ENCODE measurements around the gene SLC44A4. TPM values are rescaled to one million over a fixed set of nuclear protein-coding genes. Genes with fewer than 3 reads are reported as not detected.
A peak's percentile ranks its signal among the peaks of the same experiment; 100 is the strongest.

SLC44A4 gene
- total and polyA plus RNA-seq, 11 donors = 0.07 TPM; not detected in 10

DNA sequence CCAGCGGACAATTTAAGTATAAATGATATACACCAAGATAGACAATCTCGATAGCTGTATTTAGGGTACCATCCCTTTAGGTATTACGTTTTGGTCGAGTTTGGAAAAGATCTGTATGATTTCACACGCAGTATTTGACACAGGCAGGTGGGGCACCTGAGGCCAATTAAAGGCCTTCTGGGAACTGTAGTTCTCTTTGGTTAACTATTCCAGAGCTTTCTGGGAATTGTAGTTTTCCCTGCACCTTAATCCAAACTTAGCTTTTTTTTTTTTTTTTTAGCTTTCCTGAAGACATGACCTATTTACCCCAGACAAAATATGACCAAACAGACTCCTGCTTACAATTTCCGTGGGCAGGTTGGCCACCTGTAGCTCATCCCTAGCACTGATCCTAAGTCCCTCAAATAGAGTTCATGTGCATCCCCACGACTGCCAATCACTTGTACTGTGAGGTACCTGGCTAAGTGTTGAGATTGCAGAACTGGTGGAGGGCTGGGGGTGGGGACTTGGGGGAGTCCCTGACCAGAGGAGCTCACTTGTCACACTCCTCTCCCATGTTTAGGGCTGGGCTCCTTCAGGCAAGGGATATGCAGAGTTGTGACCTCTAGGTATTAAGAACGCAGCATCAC is 19.7 kb upstream of the SLC44A4 start:
- TF ChIP-seq POLR2A (IDR thresholded peaks at IDR 0.05) (no peak), CTCF (IDR thresholded peaks at IDR 0.05) (no peak)
- no peaks in the 10 kb centered on the region for H3K27me3 ChIP-seq
- no peak for DNase-seq
- 11 to 16% (median 14%) methylated on average over 8 of the region's 8 CpGs for WGBS, 4 donors
- H3K4me1 ChIP-seq = peaks cover 0 to 44% (median 23%) of the 10 kb centered on the region in 12 donors
- intact Hi-C loops (cut with DNase I) = loop anchor here in 4 of 10 donors (5.0 kb wide), 3 partner anchors 54 to 61 kb away; partner anchors contain the start of genes NELFE (in 2 of the 4) and SKIC2 (in 2 of the 4)
- peaks cover 0 to 26% (median 21%) of the 10 kb centered on the region in 9 donors for H3K36me3 ChIP-seq
- no peaks in the 10 kb centered on the region for H3K9me3 ChIP-seq
- H3K4me3 ChIP-seq = peak overlapping the region; percentile 70 to 99 (median 82)
- peak in 3 of 4 donors; percentile 21 to 48 (median 30) for ATAC-seq
- H3K27ac ChIP-seq = peak overlapping the region; percentile 28 to 89 (median 82)

GRCh38 chr6:31897612-31898382 is 19.0 kb upstream of the SLC44A4 start, which contains the start of gene EHMT2:
EHMT2 (minus strand) TSS chr6:31897698; CDS start chr6:31897677, 21 bp downstream.
- Histone ChIP-seq H3K9me3 (no peaks in the 10 kb centered on the region), H3K4me3 (peak within 1 kb of the TSS; percentile 70 to 99 (median 82)), H3K27me3 (no peaks in the 10 kb centered on the region), H3K36me3 (peaks cover 0 to 33% (median 28%) of the 10 kb centered on the region in 9 donors), H3K27ac (peak within 1 kb of the TSS; percentile 28 to 89 (median 82)), H3K4me1 (peaks cover 0 to 40% (median 21%) of the 10 kb centered on the region in 12 donors)
- DNase-seq = peak; percentile 83 to 90 (median 88)
- intact Hi-C loops (cut with DNase I) = loop anchor here in 4 of 10 donors (5.0 kb wide), 3 partner anchors 55 to 60 kb away; partner anchors contain the start of genes NELFE (in 2 of the 4) and SKIC2 (in 2 of the 4)
- 0 to 1% (median 0%) methylated on average over 22 to 49 of the region's 49 CpGs for WGBS, 4 donors
- TF ChIP-seq CTCF (IDR thresholded peaks at IDR 0.05) (peak in 1 of 12 donors; percentile 27), POLR2A (IDR thresholded peaks at IDR 0.05) (peak in 1 of 2 donors; percentile 67)
- ATAC-seq = peak; percentile 69 to 83 (median 70)

- intact Hi-C loops (cut with DNase I) = loop anchor here in 4 of 10 donors (5.0 kb wide), 3 partner anchors 55 to 60 kb away; partner anchors contain the start of genes NELFE (in 2 of the 4) and SKIC2 (in 2 of the 4)
- Histone ChIP-seq H3K4me1 (peaks cover 0 to 35% (median 17%) of the 10 kb centered on the region in 12 donors), H3K9me3 (no peaks in the 10 kb centered on the region), H3K4me3 (peak overlapping the region; percentile 70 to 99 (median 82)), H3K36me3 (peaks cover 0 to 40% (median 36%) of the 10 kb centered on the region in 9 donors), H3K27ac (peak overlapping the region in 11 of 12 donors; percentile 48 to 89 (median 82)), H3K27me3 (no peaks in the 10 kb centered on the region)
- TF ChIP-seq POLR2A (IDR thresholded peaks at IDR 0.05) (no peak), CTCF (IDR thresholded peaks at IDR 0.05) (no peak)
- DNase-seq (no peak), ATAC-seq (no peak)
- WGBS, 4 donors = 2 to 7% (median 4%) methylated on average over 9 to 62 of the region's 62 CpGs
Observed at GRCh38 chr6:31896856-31897611, 18.2 kb upstream of the SLC44A4 start.
